Keratinocyte (primary cell): ENCODE results near the gene PMIS2. TPM values are rescaled to one million over a fixed set of nuclear protein-coding genes. Genes with fewer than 3 reads are reported as not detected.

ENCODE experiments used
- DNase-seq: peaks from one replicate; pipeline ENCODE4 v3.0.0-alpha.2; 2011; ENCODE audit warnings: low read depth, missing footprints, low spot score
- FAIRE-seq: peaks from 2 replicates; lab custom pipeline; 2011; peaks lifted over from hg19 to GRCh38; lab: Jason Lieb, UNC
- H2AFZ ChIP-seq: 2 replicates; pipeline ENCODE4 v1.6.0; 2012; ENCODE audit warnings: low read length, control low read depth, inconsistent platforms; ENCODE audit not compliant: control insufficient read depth
- H3K27ac ChIP-seq: 2 replicates; pipeline ENCODE4 v1.5.1; 2011; ENCODE audit warnings: low read length; ENCODE audit not compliant: control insufficient read depth, insufficient read depth
- H3K27me3 ChIP-seq: 3 replicates; pipeline ENCODE4 v1.6.0; 2011; ENCODE audit warnings: low read length; ENCODE audit not compliant: control insufficient read depth, insufficient read depth; ENCODE audit errors: extremely low read depth
- H3K36me3 ChIP-seq, 2 experiments: 2 replicates in 1 of 2; 3 replicates in 1 of 2; pipeline ENCODE4 v1.5.1; 2011; ENCODE audit warnings: low read length in 2 of 2, mild to moderate bottlenecking in 1 of 2; ENCODE audit not compliant: control insufficient read depth in 2 of 2, insufficient read depth in 2 of 2; ENCODE audit errors: extremely low read depth in 1 of 2
- H3K4me1 ChIP-seq: 3 replicates; pipeline ENCODE4 v1.5.1; 2011; ENCODE audit warnings: low read length; ENCODE audit not compliant: control insufficient read depth, insufficient read depth; ENCODE audit errors: extremely low read depth
- H3K4me2 ChIP-seq: 3 replicates; pipeline ENCODE4 v1.6.0; 2011; ENCODE audit warnings: low read depth, low read length; ENCODE audit not compliant: control insufficient read depth, insufficient read depth; ENCODE audit errors: extremely low read depth
- H3K4me3 ChIP-seq, 3 experiments: fragments of 200-600 bp in 1 of 3; sonication (generic) in 1 of 3; 2 replicates in 2 of 3; 3 replicates in 1 of 3; pipeline ENCODE4 v1.5.1; 2011 to 2016; ENCODE audit warnings: low read length in 3 of 3, mild to moderate bottlenecking in 3 of 3, control low read depth in 2 of 3, inconsistent platforms in 1 of 3, low read depth in 1 of 3, mixed read lengths in 1 of 3, mixed run types in 1 of 3, moderate library complexity in 1 of 3; ENCODE audit not compliant: control insufficient read depth in 2 of 3, insufficient read depth in 2 of 3; ENCODE audit errors: extremely low read depth in 1 of 3
- H3K79me2 ChIP-seq: 2 replicates; pipeline ENCODE4 v1.6.0; 2012; ENCODE audit warnings: low read length; ENCODE audit not compliant: control insufficient read depth, insufficient read depth
- H3K9ac ChIP-seq: 3 replicates; pipeline ENCODE4 v1.6.0; 2011; ENCODE audit warnings: low read length; ENCODE audit not compliant: control insufficient read depth, insufficient read depth; ENCODE audit errors: extremely low read depth
- H3K9me1 ChIP-seq: 3 replicates; pipeline ENCODE4 v1.6.0; 2011; ENCODE audit warnings: low read length; ENCODE audit not compliant: control insufficient read depth, insufficient read depth; ENCODE audit errors: extremely low read depth
- H3K9me3 ChIP-seq: 2 replicates; pipeline ENCODE4 v1.5.1; 2012; ENCODE audit warnings: low read depth, low read length; ENCODE audit not compliant: control insufficient read depth
- H4K20me1 ChIP-seq: 3 replicates; pipeline ENCODE4 v1.6.0; 2011; ENCODE audit warnings: low read length; ENCODE audit not compliant: control insufficient read depth, insufficient read depth; ENCODE audit errors: extremely low read depth
- EZH2 ChIP-seq: IDR thresholded peaks from one replicate; pipeline ENCODE4 v1.6.1; 2012; ENCODE audit warnings: inconsistent platforms, mild to moderate bottlenecking, low read length, moderate library complexity
- dilution Hi-C: fragments of 300-500 bp; cut with MboI; formaldehyde crosslinking; loops from one replicate; pipeline ENCODE4 v1.7.0; 2020; ENCODE audit warnings: low sequenced_read_pairs; ENCODE audit not compliant: extremely low pct_ligation_motif_present
- polyA plus RNA-seq, 5 experiments: library from polyadenylated mRNA; depleted of rRNA in 3 of 5; stranded (reverse) in 3 of 5; stranded (forward) in 1 of 5; unstranded in 1 of 5; fragments of >200 nt; gene quantifications; 1 replicate in 1 of 5; 2 replicates in 3 of 5; 3 replicates in 1 of 5; pipeline versions ENCODE4 v1.2.1 to v1.2.3, GENCODE V29; 2011 to 2012; ENCODE audit warnings: missing spikeins in 2 of 5, low read depth in 1 of 5, low replicate concordance in 1 of 5
- TF ChIP-seq, protein P1 (sequence below), 3 experiments: IDR thresholded peaks in 1 of 3; conservative IDR thresholded peaks in 1 of 3; optimal IDR thresholded peaks in 1 of 3; 2 replicates in 2 of 3; 3 replicates in 1 of 3; pipeline versions ENCODE3 to v1.5.1; 2011; ENCODE audit warnings: low read length in 3 of 3, mild to moderate bottlenecking in 3 of 3, moderate library complexity in 2 of 3, control low read depth in 1 of 3, inconsistent platforms in 1 of 3; ENCODE audit not compliant: insufficient read depth in 2 of 3; ENCODE audit errors: extremely low read depth in 1 of 3

PMIS2 gene
- polyA plus RNA-seq, 1 donor (not counting 4 experiments of a cell fraction or from before 2014, with no cell fraction given) = not detected

DNA sequence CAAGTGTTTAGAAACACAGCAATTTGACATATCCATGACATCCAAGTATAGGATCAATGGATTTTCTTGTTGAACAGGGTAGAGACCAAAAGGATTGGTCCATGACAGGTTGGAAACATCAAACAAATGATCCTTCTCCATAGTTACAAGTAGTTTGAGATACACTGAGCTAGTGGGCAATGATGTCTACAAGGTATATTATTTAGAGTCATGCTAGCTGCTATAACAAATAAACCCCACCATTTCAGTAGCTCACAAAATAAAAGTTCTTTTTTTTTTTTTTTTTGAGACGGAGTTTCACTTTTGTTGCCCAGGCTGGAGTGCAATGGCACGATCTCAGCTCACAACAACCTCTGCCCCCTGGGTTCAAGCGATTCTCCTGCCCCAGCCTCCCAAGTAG lies 21.7 kb downstream of the PMIS2 start:
- no peak overlapping the region for H3K27ac ChIP-seq
- no peaks in the 10 kb centered on the region for H3K27me3 ChIP-seq
- H3K36me3 ChIP-seq = no peaks in the 10 kb centered on the region
- no peaks in the 10 kb centered on the region for H3K79me2 ChIP-seq
- H4K20me1 ChIP-seq = no peaks in the 10 kb centered on the region
- no peak overlapping the region for H3K4me3 ChIP-seq
- H3K9me3 ChIP-seq = no peaks in the 10 kb centered on the region
- peaks cover 8% of the 10 kb centered on the region for H3K4me1 ChIP-seq
- no peaks in the 10 kb centered on the region for H3K9me1 ChIP-seq
- DNase-seq (no peak), FAIRE-seq (no peak)
- H2AFZ ChIP-seq = no peak overlapping the region
- dilution Hi-C loops = loop anchor here (5.0 kb wide), 1 partner anchor 50 kb away; no protein-coding TSS in a partner anchor
- no peak overlapping the region for H3K9ac ChIP-seq
- TF ChIP-seq, protein P1, sequence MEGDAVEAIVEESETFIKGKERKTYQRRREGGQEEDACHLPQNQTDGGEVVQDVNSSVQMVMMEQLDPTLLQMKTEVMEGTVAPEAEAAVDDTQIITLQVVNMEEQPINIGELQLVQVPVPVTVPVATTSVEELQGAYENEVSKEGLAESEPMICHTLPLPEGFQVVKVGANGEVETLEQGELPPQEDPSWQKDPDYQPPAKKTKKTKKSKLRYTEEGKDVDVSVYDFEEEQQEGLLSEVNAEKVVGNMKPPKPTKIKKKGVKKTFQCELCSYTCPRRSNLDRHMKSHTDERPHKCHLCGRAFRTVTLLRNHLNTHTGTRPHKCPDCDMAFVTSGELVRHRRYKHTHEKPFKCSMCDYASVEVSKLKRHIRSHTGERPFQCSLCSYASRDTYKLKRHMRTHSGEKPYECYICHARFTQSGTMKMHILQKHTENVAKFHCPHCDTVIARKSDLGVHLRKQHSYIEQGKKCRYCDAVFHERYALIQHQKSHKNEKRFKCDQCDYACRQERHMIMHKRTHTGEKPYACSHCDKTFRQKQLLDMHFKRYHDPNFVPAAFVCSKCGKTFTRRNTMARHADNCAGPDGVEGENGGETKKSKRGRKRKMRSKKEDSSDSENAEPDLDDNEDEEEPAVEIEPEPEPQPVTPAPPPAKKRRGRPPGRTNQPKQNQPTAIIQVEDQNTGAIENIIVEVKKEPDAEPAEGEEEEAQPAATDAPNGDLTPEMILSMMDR (optimal IDR thresholded peaks at IDR 0.05 in 1 of 3, IDR thresholded peaks at IDR 0.05 in 1 of 3, conservative IDR thresholded peaks at IDR 0.05 in 1 of 3; ENCODE audit: extremely low read depth in 1 of 3, insufficient read depth in 2 of 3, low read length in 3 of 3) = no peak
- no peak for TF ChIP-seq EZH2
- H3K4me2 ChIP-seq = no peak overlapping the region

DNA sequence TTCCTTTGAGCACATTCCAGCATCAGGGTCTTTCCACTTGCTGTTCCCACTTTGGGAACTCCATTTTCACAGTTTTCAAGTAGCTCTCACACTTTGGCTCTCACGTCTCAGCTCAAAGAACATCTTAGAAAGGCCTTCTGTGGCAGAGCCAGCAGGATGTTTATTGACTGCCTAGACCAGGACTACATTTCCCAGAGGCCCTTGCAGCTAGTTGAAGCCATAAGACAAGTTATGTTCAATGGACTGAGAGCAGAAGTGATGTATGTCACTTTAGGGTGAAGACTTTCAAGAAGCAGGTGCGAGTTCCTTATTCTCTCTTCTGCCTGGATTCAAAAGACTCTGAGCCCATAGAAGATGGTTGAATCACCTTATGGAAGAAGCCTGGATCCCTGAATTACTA lies 22.3 kb downstream of the PMIS2 start:
- Histone ChIP-seq H3K27me3 (no peaks in the 10 kb centered on the region), H2AFZ (no peak overlapping the region), H4K20me1 (no peaks in the 10 kb centered on the region), H3K4me3 (no peak overlapping the region), H3K79me2 (no peaks in the 10 kb centered on the region), H3K9me3 (no peaks in the 10 kb centered on the region), H3K9ac (no peak overlapping the region), H3K9me1 (no peaks in the 10 kb centered on the region), H3K4me2 (no peak overlapping the region), H3K27ac (no peak overlapping the region), H3K36me3 (no peaks in the 10 kb centered on the region), H3K4me1 (peaks cover 8% of the 10 kb centered on the region)
- FAIRE-seq = no peak
- dilution Hi-C loops = loop anchor here (5.0 kb wide), 1 partner anchor 51 kb away; no protein-coding TSS in a partner anchor
- TF ChIP-seq EZH2 = no peak
- TF ChIP-seq, protein P1 (optimal IDR thresholded peaks at IDR 0.05 in 1 of 3, IDR thresholded peaks at IDR 0.05 in 1 of 3, conservative IDR thresholded peaks at IDR 0.05 in 1 of 3; ENCODE audit: extremely low read depth in 1 of 3, insufficient read depth in 2 of 3, low read length in 3 of 3) = no peak
- DNase-seq = no peak
